HepG2 (cell line): ENCODE results near the gene SAE1. TPM values are rescaled to one million over a fixed set of nuclear protein-coding genes. Genes with fewer than 3 reads are reported as not detected.

ENCODE experiments used
- ATAC-seq: fragments of 200-7000 bp; cut with Tn5 transposase; 3 replicates; pipeline ENCODE4 v1.9.1; 2020; ENCODE audit warnings: mild to moderate bottlenecking, moderate library complexity
- BruUV-seq: library from RNA; stranded (reverse); fragments of 400-500 nt; replicated peaks from 2 replicates; lab custom pipeline; 2021; lab: Mats Ljungman, UMichigan
- CTCF ChIA-PET: fragments of 300-600 bp; formaldehyde crosslinking; extraction: SDS; loops from one replicate; lab custom pipeline; 2021; ENCODE audit warnings: low total read pairs, inconsistent platforms, low intra/inter-chr PET ratio; lab: Yijun Ruan, JAX
- POLR2A ChIA-PET: fragments of 350-600 bp; sonication (Branson Sonifier 250); formaldehyde crosslinking; loops from one replicate; lab custom pipeline; 2020; ENCODE audit warnings: antibody characterized with exemption, inconsistent platforms; lab: Yijun Ruan, JAX
- DNase-seq: peaks from one replicate; pipeline ENCODE4 v3.0.0-alpha.2; 2015; ENCODE audit warnings: low spot score
- FAIRE-seq: peaks from 3 replicates; lab custom pipeline; 2011; peaks lifted over from hg19 to GRCh38; lab: Jason Lieb, UNC
- H2AFZ ChIP-seq: one replicate; pipeline ENCODE4 v1.6.1; 2011; ENCODE audit warnings: low read length, inconsistent platforms
- H3K27ac ChIP-seq: fragments of 300-600 bp; 3 replicates; pipeline ENCODE4 v1.8.0; 2011; ENCODE audit warnings: mixed run types, mild to moderate bottlenecking, mixed read lengths, low read length, inconsistent platforms; ENCODE audit not compliant: insufficient read depth; ENCODE audit errors: extremely low read length
- H3K27me3 ChIP-seq, 2 experiments: fragments of 200-600 bp in 1 of 2; 2 replicates in 1 of 2; 3 replicates in 1 of 2; pipeline versions ENCODE4 v1.6.0 to v1.8.0; 2011; ENCODE audit warnings: low read length in 2 of 2, mild to moderate bottlenecking in 2 of 2, moderate library complexity in 2 of 2, inconsistent platforms in 1 of 2; ENCODE audit not compliant: insufficient read depth in 2 of 2, control insufficient read depth in 1 of 2
- H3K36me3 ChIP-seq, 2 experiments: fragments of 200-600 bp in 1 of 2; replicated peaks in 1 of 2; 2 replicates in 1 of 2; 3 replicates in 1 of 2; pipeline versions ENCODE4 v1.5.1 to v1.8.0; 2011; ENCODE audit warnings: low read length in 2 of 2, inconsistent platforms in 1 of 2; ENCODE audit not compliant: insufficient read depth in 2 of 2, control insufficient read depth in 1 of 2
- H3K4me1 ChIP-seq: 2 replicates; pipeline ENCODE4 v1.5.1; 2012; ENCODE audit warnings: low read length, inconsistent platforms; ENCODE audit not compliant: insufficient read depth
- H3K4me2 ChIP-seq: 2 replicates; pipeline ENCODE4 v1.6.0; 2011; ENCODE audit warnings: low read depth, low read length, inconsistent platforms
- H3K4me3 ChIP-seq, 3 experiments: fragments of 200-600 bp in 1 of 3; sonication (generic), shearing (Covaris generic) in 1 of 3; replicated peaks in 1 of 3; 2 replicates each; pipeline ENCODE4 v1.5.1; 2011 to 2016; ENCODE audit warnings: low read length in 3 of 3, inconsistent platforms in 2 of 3, low read depth in 2 of 3, mild to moderate bottlenecking in 2 of 3, control low read depth in 1 of 3, mixed read lengths in 1 of 3; ENCODE audit not compliant: insufficient read depth in 1 of 3
- H3K79me2 ChIP-seq: one replicate; pipeline ENCODE4 v1.6.1; 2011; ENCODE audit warnings: low read length, inconsistent platforms; ENCODE audit not compliant: insufficient read depth
- H3K9ac ChIP-seq: 2 replicates; pipeline ENCODE4 v1.6.0; 2011; ENCODE audit warnings: mild to moderate bottlenecking, low read depth, low read length, inconsistent platforms; ENCODE audit not compliant: insufficient read depth
- H3K9me3 ChIP-seq: 2 replicates; pipeline ENCODE4 v1.5.1; 2012; ENCODE audit warnings: mild to moderate bottlenecking, low read length
- H4K20me1 ChIP-seq: 2 replicates; pipeline ENCODE4 v1.6.0; 2011; ENCODE audit warnings: inconsistent platforms, mild to moderate bottlenecking, low read length, moderate library complexity; ENCODE audit not compliant: insufficient read depth
- TAF15 ChIP-seq: fragments of 200-400 bp; formaldehyde crosslinking; IDR thresholded peaks from one replicate; pipeline ENCODE4 v1.6.1; 2018; ENCODE audit warnings: mild to moderate bottlenecking, low read depth, low read length; ENCODE audit not compliant: poor library complexity, severe bottlenecking
- ZMAT3 ChIP-seq: sonication (generic); formaldehyde crosslinking; conservative IDR thresholded peaks from 2 replicates; pipeline ENCODE4 v1.7.0; 2021; ENCODE audit warnings: missing genetic modification reagents
- WGBS: methylation state at CpG from one replicate; pipeline ENCODE4 v1.1.6; 2017; ENCODE audit warnings: low lambda C conversion rate; 5-methylcytosine and 5-hydroxymethylcytosine counted together
- in situ Hi-C: cut with HindIII; loops from 2 replicates; pipeline ENCODE4 v1.10.0; 2017; ENCODE audit warnings: low pct_unique_long_range_greater_than_20kb; ENCODE audit not compliant: extremely low pct_ligation_motif_present
- intact Hi-C: fragments of 100-400 bp; cut with micrococcal nuclease; formaldehyde crosslinking; loops from one replicate; pipeline ENCODE4 v1.10.0; 2022; ENCODE audit not compliant: unreplicated experiment
- polyA plus RNA-seq, 8 experiments: library from polyadenylated mRNA; depleted of rRNA in 3 of 8; stranded (reverse) in 7 of 8; unstranded in 1 of 8; fragments of >200 nt; fragmentation: Illumina TruSeq in 4 of 8; extraction: Trizol in 4 of 8; gene quantifications; 2 replicates each; pipeline versions ENCODE4 v1.2.1 to v1.2.3, GENCODE V29; 2011 to 2016; ENCODE audit warnings: low read depth in 4 of 8, missing spikeins in 1 of 8, mixed read lengths in 1 of 8; ENCODE audit not compliant: insufficient read depth in 1 of 8
- total RNA-seq, 5 experiments: library from RNA; depleted of rRNA; stranded (reverse); fragments of >200 nt; fragmentation: Illumina TruSeq; extraction: Trizol; gene quantifications; 2 replicates each; pipeline ENCODE4 v1.2.3, GENCODE V29; 2016; ENCODE audit warnings: low read depth in 1 of 5
- TF ChIP-seq, protein P1 (sequence below): sonication (generic); formaldehyde crosslinking; IDR thresholded peaks from 2 replicates; pipeline ENCODE4 v1.5.0; 2020; ENCODE audit warnings: missing genetic modification reagents
- TF ChIP-seq, protein P2 (sequence below): sonication (generic); formaldehyde crosslinking; IDR thresholded peaks from 2 replicates; pipeline ENCODE4 v1.4.0; 2020; ENCODE audit warnings: missing genetic modification reagents, mild to moderate bottlenecking, borderline replicate concordance

SAE1 gene
- total and polyA plus RNA-seq, 2 of the 13 experiments (the other 11 are each of a cell fraction or from before 2014, with no cell fraction given): 87.6 to 197 TPM

- Histone ChIP-seq H3K9ac (no peak overlapping the region), H3K27ac (no peak overlapping the region), H3K4me2 (no peak overlapping the region), H2AFZ (no peak overlapping the region), H3K4me1 (peaks cover 54% of the 10 kb centered on the region), H3K9me3 (no peaks in the 10 kb centered on the region), H3K79me2 (peaks cover 32% of the 10 kb centered on the region), H3K27me3 (no peaks in the 10 kb centered on the region), H4K20me1 (no peaks in the 10 kb centered on the region), H3K4me3 (no peak overlapping the region), H3K36me3 (peaks cover 14 to 45% of the 10 kb centered on the region in 2 experiments)
- 94% methylated on average over 9 of the region's 10 CpGs for WGBS
- intact Hi-C loops (no loop called here), in situ Hi-C loops (no loop called here)
- DNase-seq (no peak), ATAC-seq (no peak), FAIRE-seq (no peak)
- TSS peak; percentile 15 for BruUV-seq
- POLR2A ChIA-PET: interaction anchor here (3.4 to 11.1 kb wide), 2 partner anchors 17 to 38 kb away, joined by 24 to 456 read pairs; partner anchors contain the start of genes SAE1 and ZC3H4
- TF ChIP-seq TAF15 (no peak), ZMAT3 (no peak)
- TF ChIP-seq, protein P1, sequence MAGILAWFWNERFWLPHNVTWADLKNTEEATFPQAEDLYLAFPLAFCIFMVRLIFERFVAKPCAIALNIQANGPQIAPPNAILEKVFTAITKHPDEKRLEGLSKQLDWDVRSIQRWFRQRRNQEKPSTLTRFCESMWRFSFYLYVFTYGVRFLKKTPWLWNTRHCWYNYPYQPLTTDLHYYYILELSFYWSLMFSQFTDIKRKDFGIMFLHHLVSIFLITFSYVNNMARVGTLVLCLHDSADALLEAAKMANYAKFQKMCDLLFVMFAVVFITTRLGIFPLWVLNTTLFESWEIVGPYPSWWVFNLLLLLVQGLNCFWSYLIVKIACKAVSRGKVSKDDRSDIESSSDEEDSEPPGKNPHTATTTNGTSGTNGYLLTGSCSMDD (CRISPR knock-in tag): no peak
- TF ChIP-seq, protein P2, sequence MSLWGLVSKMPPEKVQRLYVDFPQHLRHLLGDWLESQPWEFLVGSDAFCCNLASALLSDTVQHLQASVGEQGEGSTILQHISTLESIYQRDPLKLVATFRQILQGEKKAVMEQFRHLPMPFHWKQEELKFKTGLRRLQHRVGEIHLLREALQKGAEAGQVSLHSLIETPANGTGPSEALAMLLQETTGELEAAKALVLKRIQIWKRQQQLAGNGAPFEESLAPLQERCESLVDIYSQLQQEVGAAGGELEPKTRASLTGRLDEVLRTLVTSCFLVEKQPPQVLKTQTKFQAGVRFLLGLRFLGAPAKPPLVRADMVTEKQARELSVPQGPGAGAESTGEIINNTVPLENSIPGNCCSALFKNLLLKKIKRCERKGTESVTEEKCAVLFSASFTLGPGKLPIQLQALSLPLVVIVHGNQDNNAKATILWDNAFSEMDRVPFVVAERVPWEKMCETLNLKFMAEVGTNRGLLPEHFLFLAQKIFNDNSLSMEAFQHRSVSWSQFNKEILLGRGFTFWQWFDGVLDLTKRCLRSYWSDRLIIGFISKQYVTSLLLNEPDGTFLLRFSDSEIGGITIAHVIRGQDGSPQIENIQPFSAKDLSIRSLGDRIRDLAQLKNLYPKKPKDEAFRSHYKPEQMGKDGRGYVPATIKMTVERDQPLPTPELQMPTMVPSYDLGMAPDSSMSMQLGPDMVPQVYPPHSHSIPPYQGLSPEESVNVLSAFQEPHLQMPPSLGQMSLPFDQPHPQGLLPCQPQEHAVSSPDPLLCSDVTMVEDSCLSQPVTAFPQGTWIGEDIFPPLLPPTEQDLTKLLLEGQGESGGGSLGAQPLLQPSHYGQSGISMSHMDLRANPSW (CRISPR knock-in tag): no peak
- CTCF ChIA-PET: no interaction called here
Observed at GRCh38 chr19:47093841-47094240, 36.8 kb upstream of the SAE1 start.
